Ascending aorta (tissue), 2 donors: ENCODE results near the gene NAP1L2. TPM values are rescaled to one million over a fixed set of nuclear protein-coding genes. Genes with fewer than 3 reads are reported as not detected.
"Not testable (repeated sequence)": the region's sequence is repeated elsewhere in the genome, so short reads cannot be mapped to it uniquely, and the experiment has no call there.

ENCODE experiments used
- DNase-seq, 2 donors: peaks; one replicate each; pipeline ENCODE4 v3.0.0-alpha.2; 2019; ENCODE audit warnings: low spot score in 2 of 2
- H3K27ac ChIP-seq, 2 donors: fragments of 200-600 bp; sonication (generic); one replicate each; pipeline ENCODE4 v1.5.1; 2016 to 2017; ENCODE audit warnings: mild to moderate bottlenecking in 1 of 2
- H3K27me3 ChIP-seq: fragments of 200-600 bp; sonication (generic); one replicate; pipeline ENCODE4 v1.5.1; 2017
- H3K36me3 ChIP-seq, 2 donors: fragments of 200-600 bp; sonication (generic); one replicate each; pipeline ENCODE4 v1.5.1; 2016
- H3K4me1 ChIP-seq, 2 donors: fragments of 200-600 bp; sonication (generic); one replicate each; pipeline ENCODE4 v1.5.1; 2016 to 2017; ENCODE audit warnings: mild to moderate bottlenecking in 1 of 2
- H3K4me3 ChIP-seq, 2 donors: fragments of 200-600 bp; sonication (generic); one replicate each; pipeline ENCODE4 v1.5.1; 2016 to 2017; ENCODE audit warnings: mild to moderate bottlenecking in 1 of 2
- H3K9me3 ChIP-seq, 2 donors: fragments of 200-600 bp; sonication (generic); one replicate each; pipeline ENCODE4 v1.5.1; 2016
- CTCF ChIP-seq, 3 experiments: fragments of 200-600 bp in 2 of 3; fragments of 450-650 bp in 1 of 3; sonication (generic) in 2 of 3; IDR thresholded peaks; one replicate each; pipeline ENCODE4 v1.5.1; 2016 to 2019; ENCODE audit warnings: antibody characterized with exemption in 3 of 3, mild to moderate bottlenecking in 1 of 3, moderate library complexity in 1 of 3
- intact Hi-C: fragments of 100-400 bp; cut with DNase I; formaldehyde crosslinking; loops from one replicate; pipeline ENCODE4 v1.15.1; 2023
- total RNA-seq: library from RNA; depleted of rRNA; stranded (reverse); fragments of >200 nt; gene quantifications from one replicate; pipeline ENCODE4 v1.1.0, GENCODE V29; 2016

NAP1L2 gene
- total RNA-seq, 1 donor from 2014 or later = 0.11 TPM

- H3K4me1 ChIP-seq = no peaks in the 10 kb centered on the region
- TF ChIP-seq CTCF (IDR thresholded peaks at IDR 0.05) = no peak
- intact Hi-C loops = loop anchor here (10.0 kb wide), 1 partner anchor 351 kb away; the partner anchor contains the start of gene CHIC1
- no peaks in the 10 kb centered on the region for H3K36me3 ChIP-seq
- peak overlapping the region; percentile 32 to 72 for H3K4me3 ChIP-seq
- no peak for DNase-seq
- H3K27me3 ChIP-seq = no peaks in the 10 kb centered on the region
- no peaks in the 10 kb centered on the region for H3K9me3 ChIP-seq
- H3K27ac ChIP-seq = peak overlapping the region; percentile 59 to 66
Observed at GRCh38 chrX:73213734-73214425, 771 bp downstream of the NAP1L2 start.

- no peaks in the 10 kb centered on the region for H3K9me3 ChIP-seq
- no peaks in the 10 kb centered on the region for H3K36me3 ChIP-seq
- H3K27me3 ChIP-seq = no peaks in the 10 kb centered on the region
- H3K27ac ChIP-seq = no peak overlapping the region
- no peak for DNase-seq
- H3K4me3 ChIP-seq = no peak overlapping the region
- TF ChIP-seq CTCF (IDR thresholded peaks at IDR 0.05) = no peak
- H3K4me1 ChIP-seq = no peaks in the 10 kb centered on the region
- intact Hi-C loops = no loop called here
Observed at GRCh38 chrX:73206366-73206765, 8.3 kb downstream of the NAP1L2 start.

- TF ChIP-seq CTCF (IDR thresholded peaks at IDR 0.05) = no peak
- Histone ChIP-seq H3K27ac (no peak overlapping the region), H3K36me3 (no peaks in the 10 kb centered on the region), H3K4me3 (no peak overlapping the region), H3K9me3 (no peaks in the 10 kb centered on the region), H3K4me1 (no peaks in the 10 kb centered on the region), H3K27me3 (no peaks in the 10 kb centered on the region)
- DNase-seq = no peak
- intact Hi-C loops = no loop called here
Observed at GRCh38 chrX:73182502-73183114, 32.0 kb downstream of the NAP1L2 start.

GRCh38 chrX:73168945-73169344 lies 45.7 kb downstream of the NAP1L2 start:
- H3K36me3 ChIP-seq, H3K27me3 ChIP-seq, H3K9me3 ChIP-seq, H3K27ac ChIP-seq, intact Hi-C loops, DNase-seq, H3K4me3 ChIP-seq, H3K4me1 ChIP-seq: not testable (repeated sequence)

Other genes with a start within 250 kb of the NAP1L2 start
- not detected for gene PABPC1L2B, start 211.9 kb downstream of the NAP1L2 start, total RNA-seq
- not detected for gene PABPC1L2A, start 135.3 kb downstream of the NAP1L2 start, total RNA-seq
- gene CDX4, start 232.2 kb upstream of the NAP1L2 start, total RNA-seq = not detected